Heart left ventricle (tissue), 13 donors: ENCODE results near the gene ETV7.

ENCODE experiments used
- POLR2A ChIP-seq, 2 donors: fragments of 450-650 bp; IDR thresholded peaks; one replicate each; pipeline ENCODE4 v1.6.1; 2017; ENCODE audit warnings: antibody characterized with exemption in 2 of 2, mild to moderate bottlenecking in 2 of 2, moderate library complexity in 2 of 2
- TF ChIP-seq, protein P1 (sequence below), 12 donors: fragments of 200-600 bp; sonication (generic) in 4 of 12; IDR thresholded peaks; one replicate each; pipeline versions ENCODE4 v1.5.0 to v1.8.0; 2018 to 2022; ENCODE audit warnings: antibody characterized with exemption in 12 of 12, mild to moderate bottlenecking in 5 of 12
- donor health status: ischemic (EF 13 %, LVEDD 7.1; RV severe dilation, severe dysfunction).
- donor health status: DM: no; HTN: yes; CAD: no.
- donor health status: DM: no; HTN: no; CAD: no.
- donor health status: ischemic (EF 25% LVEDD 6.9; RV normal size, moderate dysfunction).
- donor health status: ischemic (EF 25% LVEDD 5.7; RV mildly dilated, moderate dysfunction).
- donor health status: ischemic (EF 35%, LVEDD 5.7; RV mildly dilated, moderate dysfunction).
- donor health status: nonischemic (EF 11% LVEDD 7.7; RV severe dilation, severe dysfunction).
- donor health status: DM: yes; HTN: yes; CAD: no.
- donor health status: PGD.
- donor health status: ischemic (EF 29% LVEDD 5.4; RV normal size, mild dysfunction).
- donor health status: nonischemic (EF 23%, LVEDD 6.1; RV moderate dilation, normal function).

DNA sequence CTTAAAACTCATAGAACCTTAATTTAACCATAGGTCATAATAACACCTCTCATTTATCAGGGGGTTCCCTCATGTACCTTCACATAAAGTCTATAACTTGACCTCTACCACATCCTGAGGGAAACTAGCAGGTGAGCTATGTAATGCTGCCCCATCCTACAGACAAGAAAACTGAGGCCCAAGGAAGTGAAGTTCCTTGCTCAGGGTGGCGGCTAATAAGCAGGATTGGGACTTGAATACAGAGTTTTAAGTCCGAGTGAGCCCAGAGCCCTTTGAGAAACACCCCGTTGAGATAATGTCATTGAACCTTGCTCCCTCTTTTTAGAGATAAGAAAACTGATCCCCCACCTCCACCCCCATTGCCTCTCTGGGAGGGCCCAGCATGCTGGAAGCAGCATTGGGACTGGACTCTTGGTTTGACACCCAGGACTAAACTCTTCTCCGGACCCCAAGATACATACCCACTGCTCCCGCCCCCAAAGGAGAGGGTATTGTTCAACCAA lies 51.2 kb downstream of the ETV7 start:
- TF ChIP-seq, protein P1, sequence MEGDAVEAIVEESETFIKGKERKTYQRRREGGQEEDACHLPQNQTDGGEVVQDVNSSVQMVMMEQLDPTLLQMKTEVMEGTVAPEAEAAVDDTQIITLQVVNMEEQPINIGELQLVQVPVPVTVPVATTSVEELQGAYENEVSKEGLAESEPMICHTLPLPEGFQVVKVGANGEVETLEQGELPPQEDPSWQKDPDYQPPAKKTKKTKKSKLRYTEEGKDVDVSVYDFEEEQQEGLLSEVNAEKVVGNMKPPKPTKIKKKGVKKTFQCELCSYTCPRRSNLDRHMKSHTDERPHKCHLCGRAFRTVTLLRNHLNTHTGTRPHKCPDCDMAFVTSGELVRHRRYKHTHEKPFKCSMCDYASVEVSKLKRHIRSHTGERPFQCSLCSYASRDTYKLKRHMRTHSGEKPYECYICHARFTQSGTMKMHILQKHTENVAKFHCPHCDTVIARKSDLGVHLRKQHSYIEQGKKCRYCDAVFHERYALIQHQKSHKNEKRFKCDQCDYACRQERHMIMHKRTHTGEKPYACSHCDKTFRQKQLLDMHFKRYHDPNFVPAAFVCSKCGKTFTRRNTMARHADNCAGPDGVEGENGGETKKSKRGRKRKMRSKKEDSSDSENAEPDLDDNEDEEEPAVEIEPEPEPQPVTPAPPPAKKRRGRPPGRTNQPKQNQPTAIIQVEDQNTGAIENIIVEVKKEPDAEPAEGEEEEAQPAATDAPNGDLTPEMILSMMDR (IDR thresholded peaks at IDR 0.05), result no peak
- no peak for TF ChIP-seq POLR2A (IDR thresholded peaks at IDR 0.05)
